Erythroblast (primary cell): ENCODE measurements around the gene NCKAP5.

Experiments
- DNase-seq, 2 experiments: peaks; one replicate each; lab custom pipeline; 2025; lab: John Stamatoyannopoulos, UW
- GATA1 ChIP-seq: IDR thresholded peaks from 2 replicates; pipeline ENCODE4 v1.6.1; 2011; ENCODE audit warnings: low read depth, mild to moderate bottlenecking, control low read depth, low read length, moderate library complexity
- POLR2A ChIP-seq: IDR thresholded peaks from 2 replicates; pipeline ENCODE4 v1.6.1; 2011; ENCODE audit warnings: mild to moderate bottlenecking, low read length

The NCKAP5 gene

GRCh38 chr2:133026536-133027177, 541.6 kb downstream of the NCKAP5 start:
- no peak for TF ChIP-seq GATA1
- no peak for DNase-seq

- no peak for TF ChIP-seq GATA1
- no peak for TF ChIP-seq POLR2A
- no peak for DNase-seq
These were observed 543.3 kb downstream of the NCKAP5 start for GRCh38 chr2:133025004-133025403.

- no peak for TF ChIP-seq POLR2A
- TF ChIP-seq GATA1: no peak
- no peak for DNase-seq
These were observed 555.2 kb downstream of the NCKAP5 start for GRCh38 chr2:133012847-133013734.

GRCh38 chr2:133004623-133005022, 563.6 kb downstream of the NCKAP5 start:
- no peak for DNase-seq
- TF ChIP-seq GATA1 (no peak), POLR2A (no peak)

GRCh38 chr2:132999421-132999820, 568.8 kb downstream of the NCKAP5 start:
- no peak for TF ChIP-seq GATA1
- TF ChIP-seq POLR2A: no peak
- DNase-seq: no peak

- DNase-seq: no peak
- no peak for TF ChIP-seq GATA1
- no peak for TF ChIP-seq POLR2A
These were observed 570.0 kb downstream of the NCKAP5 start for GRCh38 chr2:132998221-132998620.

- no peak for TF ChIP-seq GATA1
- no peak for TF ChIP-seq POLR2A
- no peak for DNase-seq
These were observed 576.7 kb downstream of the NCKAP5 start for GRCh38 chr2:132991471-132992045.

GRCh38 chr2:132984731-132985130, 583.5 kb downstream of the NCKAP5 start:
- DNase-seq: no peak
- TF ChIP-seq GATA1 (no peak), POLR2A (no peak)

GRCh38 chr2:132980304-132980703, 588.0 kb downstream of the NCKAP5 start:
- TF ChIP-seq POLR2A: no peak
- TF ChIP-seq GATA1: no peak
- DNase-seq: no peak

- no peak for DNase-seq
- TF ChIP-seq POLR2A (no peak), GATA1 (no peak)
These were observed 588.7 kb downstream of the NCKAP5 start for GRCh38 chr2:132979339-132980093.

GRCh38 chr2:132978840-132979239, 589.4 kb downstream of the NCKAP5 start:
- TF ChIP-seq POLR2A: no peak
- TF ChIP-seq GATA1: no peak
- no peak for DNase-seq

- no peak for TF ChIP-seq GATA1
- no peak for TF ChIP-seq POLR2A
- DNase-seq: no peak
These were observed 590.3 kb downstream of the NCKAP5 start for GRCh38 chr2:132977812-132978529.
